Breast epithelium (tissue), 3 donors: ENCODE data around the gene GRIP2.

Experiments
- CTCF ChIP-seq, 3 donors: fragments of 450-650 bp; IDR thresholded peaks; one replicate each; pipeline ENCODE4 v1.5.1; 2016 to 2017; ENCODE audit warnings: antibody characterized with exemption in 3 of 3, mild to moderate bottlenecking in 3 of 3, moderate library complexity in 3 of 3
- POLR2A ChIP-seq: fragments of 450-650 bp; IDR thresholded peaks from one replicate; pipeline ENCODE4 v1.6.1; 2016; ENCODE audit warnings: antibody characterized with exemption, mild to moderate bottlenecking, moderate library complexity
- POLR2AphosphoS5 ChIP-seq, 3 donors: sonication (generic); formaldehyde crosslinking; IDR thresholded peaks; one replicate each; pipeline ENCODE4 v1.6.1; 2017; ENCODE audit warnings: antibody characterized with exemption in 3 of 3

- no peak for TF ChIP-seq CTCF (IDR thresholded peaks at IDR 0.05)
- no peak for TF ChIP-seq POLR2A
- no peak for TF ChIP-seq POLR2AphosphoS5 (IDR thresholded peaks at IDR 0.05)
Measured at GRCh38 chr3:14459384-14459783, 80.8 kb downstream of the GRIP2 start.
